Muscle layer of duodenum (tissue), 2 donors: ENCODE measurements around the gene OLFM1.
"Not testable (repeated sequence)": the region's sequence is repeated elsewhere in the genome, so short reads cannot be mapped to it uniquely, and the experiment has no call there.

ENCODE experiments used
- H3K27ac ChIP-seq: one replicate; pipeline ENCODE4 v1.7.0; 2013; ENCODE audit warnings: mild to moderate bottlenecking, low read length
- H3K27me3 ChIP-seq: one replicate; pipeline ENCODE4 v1.7.0; 2013; ENCODE audit warnings: low read depth, mild to moderate bottlenecking, control low read depth, low read length
- H3K36me3 ChIP-seq, 2 donors: one replicate each; pipeline ENCODE4 v1.7.0; 2013; ENCODE audit warnings: low read length in 2 of 2, control low read depth in 1 of 2, mild to moderate bottlenecking in 1 of 2; ENCODE audit not compliant: insufficient read depth in 2 of 2, control insufficient read depth in 1 of 2
- H3K4me1 ChIP-seq, 2 donors: one replicate each; pipeline ENCODE4 v1.7.0; 2013; ENCODE audit warnings: low read length in 2 of 2, mild to moderate bottlenecking in 2 of 2, control low read depth in 1 of 2, moderate library complexity in 1 of 2; ENCODE audit not compliant: insufficient read depth in 2 of 2, control insufficient read depth in 1 of 2
- H3K4me3 ChIP-seq, 2 donors: one replicate each; pipeline ENCODE4 v1.7.0; 2013; ENCODE audit warnings: low read length in 2 of 2, low read depth in 1 of 2, mild to moderate bottlenecking in 1 of 2
- H3K9me3 ChIP-seq, 2 donors: one replicate each; pipeline ENCODE4 v1.7.0; 2013; ENCODE audit warnings: low read length in 2 of 2, control low read depth in 1 of 2, mild to moderate bottlenecking in 1 of 2; ENCODE audit not compliant: control insufficient read depth in 1 of 2
- donor health status: healthy.

OLFM1 gene

GRCh38 chr9:135155396-135155795 lies 67.9 kb downstream of the OLFM1 start:
- Histone ChIP-seq H3K9me3 (no peaks in the 10 kb centered on the region), H3K27ac (no peak overlapping the region), H3K27me3 (no peaks in the 10 kb centered on the region), H3K4me3 (no peak overlapping the region), H3K36me3 (no peaks in the 10 kb centered on the region), H3K4me1 (no peaks in the 10 kb centered on the region)

- no peaks in the 10 kb centered on the region for H3K27me3 ChIP-seq
- no peaks in the 10 kb centered on the region for H3K4me1 ChIP-seq
- no peaks in the 10 kb centered on the region for H3K9me3 ChIP-seq
- no peaks in the 10 kb centered on the region for H3K36me3 ChIP-seq
- no peak overlapping the region for H3K27ac ChIP-seq
- no peak overlapping the region for H3K4me3 ChIP-seq
These were observed 69.3 kb downstream of the OLFM1 start for GRCh38 chr9:135156525-135157510.

- H3K9me3 ChIP-seq: no peaks in the 10 kb centered on the region
- no peak overlapping the region for H3K27ac ChIP-seq
- H3K4me3 ChIP-seq: no peak overlapping the region
- H3K36me3 ChIP-seq: no peaks in the 10 kb centered on the region
- H3K27me3 ChIP-seq: no peaks in the 10 kb centered on the region
- no peaks in the 10 kb centered on the region for H3K4me1 ChIP-seq
These were observed 70.5 kb downstream of the OLFM1 start for GRCh38 chr9:135157856-135158563.

GRCh38 chr9:135158564-135158937 lies 71.1 kb downstream of the OLFM1 start:
- H3K4me3 ChIP-seq: no peak overlapping the region
- no peaks in the 10 kb centered on the region for H3K4me1 ChIP-seq
- H3K36me3 ChIP-seq: no peaks in the 10 kb centered on the region
- no peaks in the 10 kb centered on the region for H3K9me3 ChIP-seq
- no peak overlapping the region for H3K27ac ChIP-seq
- no peaks in the 10 kb centered on the region for H3K27me3 ChIP-seq

GRCh38 chr9:135159801-135160200 lies 72.3 kb downstream of the OLFM1 start:
- Histone ChIP-seq H3K36me3 (no peaks in the 10 kb centered on the region), H3K27ac (no peak overlapping the region), H3K4me3 (no peak overlapping the region), H3K4me1 (no peaks in the 10 kb centered on the region), H3K27me3 (peaks cover under 1% of the 10 kb centered on the region), H3K9me3 (no peaks in the 10 kb centered on the region)

- H3K27ac ChIP-seq: no peak overlapping the region
- no peaks in the 10 kb centered on the region for H3K9me3 ChIP-seq
- H3K4me3 ChIP-seq: no peak overlapping the region
- peaks cover 4% of the 10 kb centered on the region for H3K27me3 ChIP-seq
- no peaks in the 10 kb centered on the region for H3K4me1 ChIP-seq
- H3K36me3 ChIP-seq: no peaks in the 10 kb centered on the region
These were observed 73.4 kb downstream of the OLFM1 start for GRCh38 chr9:135160862-135161261.

- H3K4me1 ChIP-seq, H3K27ac ChIP-seq, H3K36me3 ChIP-seq, H3K27me3 ChIP-seq, H3K9me3 ChIP-seq, H3K4me3 ChIP-seq: not testable (repeated sequence)
These were observed 75.1 kb downstream of the OLFM1 start for GRCh38 chr9:135162599-135162998.

- Histone ChIP-seq H3K27me3 (peaks cover 4% of the 10 kb centered on the region), H3K9me3 (no peaks in the 10 kb centered on the region)
These were observed 75.7 kb downstream of the OLFM1 start for GRCh38 chr9:135163023-135163780.

GRCh38 chr9:135164036-135164435 lies 76.6 kb downstream of the OLFM1 start:
- H3K27me3 ChIP-seq: peaks cover 4% of the 10 kb centered on the region
- no peaks in the 10 kb centered on the region for H3K4me1 ChIP-seq
- no peaks in the 10 kb centered on the region for H3K9me3 ChIP-seq
- no peak overlapping the region for H3K4me3 ChIP-seq
- H3K36me3 ChIP-seq: no peaks in the 10 kb centered on the region
- no peak overlapping the region for H3K27ac ChIP-seq

More at GRCh38 chr9:135163023-135163780, 75.7 kb downstream of the OLFM1 start:
- Histone ChIP-seq H3K4me3 (no peak overlapping the region), H3K27ac (no peak overlapping the region), H3K36me3 (no peaks in the 10 kb centered on the region), H3K4me1 (no peaks in the 10 kb centered on the region)

- Histone ChIP-seq H3K9me3 (no peaks in the 10 kb centered on the region), H3K27ac (no peak overlapping the region), H3K4me3 (no peak overlapping the region), H3K4me1 (no peaks in the 10 kb centered on the region), H3K27me3 (peaks cover 4% of the 10 kb centered on the region), H3K36me3 (no peaks in the 10 kb centered on the region)
These were observed 77.7 kb downstream of the OLFM1 start for GRCh38 chr9:135165003-135165711.
